C4-2B (cell line): ENCODE measurements around the gene POLA2.
A peak's percentile ranks its signal among the peaks of the same experiment; 100 is the strongest.

ENCODE experiments used
- H3K27ac ChIP-seq: fragments of 450-650 bp; 2 replicates; pipeline ENCODE4 v1.5.1; 2017
- CTCF ChIP-seq: fragments of 450-650 bp; conservative IDR thresholded peaks from 2 replicates; pipeline ENCODE4 v1.5.1; 2017; ENCODE audit warnings: mild to moderate bottlenecking
- ZFX ChIP-seq: fragments of 450-650 bp; IDR thresholded peaks from 2 replicates; pipeline ENCODE4 v1.6.1; 2017

The POLA2 gene

GRCh38 chr11:65321076-65321475, 59.3 kb downstream of the POLA2 start:
- H3K27ac ChIP-seq: no peak overlapping the region
- no peak for TF ChIP-seq ZFX
- no peak for TF ChIP-seq CTCF

- H3K27ac ChIP-seq: no peak overlapping the region
- TF ChIP-seq CTCF (no peak), ZFX (no peak)
Measured at GRCh38 chr11:65321828-65322485, 60.2 kb downstream of the POLA2 start.

GRCh38 chr11:65323813-65324212, 62.1 kb downstream of the POLA2 start:
- H3K27ac ChIP-seq: no peak overlapping the region
- TF ChIP-seq CTCF: no peak
- TF ChIP-seq ZFX: no peak

GRCh38 chr11:65325435-65325834, 63.7 kb downstream of the POLA2 start:
- TF ChIP-seq CTCF (no peak), ZFX (no peak)
- no peak overlapping the region for H3K27ac ChIP-seq

GRCh38 chr11:65327021-65327420, 65.3 kb downstream of the POLA2 start:
- H3K27ac ChIP-seq: no peak overlapping the region
- TF ChIP-seq CTCF (no peak), ZFX (no peak)

GRCh38 chr11:65329478-65329877, 67.7 kb downstream of the POLA2 start:
- peak overlapping the region; percentile 43 for H3K27ac ChIP-seq
- TF ChIP-seq ZFX (no peak), CTCF (no peak)

GRCh38 chr11:65329944-65330403, 68.2 kb downstream of the POLA2 start:
- peak overlapping the region; percentile 12; the same call in 1 of the 2 replicates for H3K27ac ChIP-seq
- TF ChIP-seq CTCF: peak; percentile 94
- no peak for TF ChIP-seq ZFX
